GM23338 (cell line): ENCODE data around the gene SMC5.

Experiments used
- EZH2phosphoT487 ChIP-seq: fragments of 200-600 bp; sonication (generic); IDR thresholded peaks from one replicate; pipeline ENCODE4 v1.8.1; 2018; ENCODE audit warnings: antibody characterized with exemption; ENCODE audit not compliant: unreplicated experiment
- TF ChIP-seq, protein P1 (sequence below), 2 experiments: fragments of 200-600 bp in 1 of 2; sonication (generic) in 1 of 2; conservative IDR thresholded peaks; 2 replicates each; pipeline versions ENCODE4 v1.5.1 to v1.6.1; 2016 to 2017; ENCODE audit warnings: antibody characterized with exemption in 2 of 2, low read depth in 2 of 2, mild to moderate bottlenecking in 2 of 2, moderate library complexity in 1 of 2

GRCh38 chr9:70387663-70388062 is 128.9 kb downstream of the SMC5 start:
- TF ChIP-seq, protein P1, sequence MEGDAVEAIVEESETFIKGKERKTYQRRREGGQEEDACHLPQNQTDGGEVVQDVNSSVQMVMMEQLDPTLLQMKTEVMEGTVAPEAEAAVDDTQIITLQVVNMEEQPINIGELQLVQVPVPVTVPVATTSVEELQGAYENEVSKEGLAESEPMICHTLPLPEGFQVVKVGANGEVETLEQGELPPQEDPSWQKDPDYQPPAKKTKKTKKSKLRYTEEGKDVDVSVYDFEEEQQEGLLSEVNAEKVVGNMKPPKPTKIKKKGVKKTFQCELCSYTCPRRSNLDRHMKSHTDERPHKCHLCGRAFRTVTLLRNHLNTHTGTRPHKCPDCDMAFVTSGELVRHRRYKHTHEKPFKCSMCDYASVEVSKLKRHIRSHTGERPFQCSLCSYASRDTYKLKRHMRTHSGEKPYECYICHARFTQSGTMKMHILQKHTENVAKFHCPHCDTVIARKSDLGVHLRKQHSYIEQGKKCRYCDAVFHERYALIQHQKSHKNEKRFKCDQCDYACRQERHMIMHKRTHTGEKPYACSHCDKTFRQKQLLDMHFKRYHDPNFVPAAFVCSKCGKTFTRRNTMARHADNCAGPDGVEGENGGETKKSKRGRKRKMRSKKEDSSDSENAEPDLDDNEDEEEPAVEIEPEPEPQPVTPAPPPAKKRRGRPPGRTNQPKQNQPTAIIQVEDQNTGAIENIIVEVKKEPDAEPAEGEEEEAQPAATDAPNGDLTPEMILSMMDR (conservative IDR thresholded peaks at IDR 0.05; ENCODE audit: low read depth in 2 of 2): no peak
- TF ChIP-seq EZH2phosphoT487: no peak
